GM19035 (cell line): Measurements from ENCODE around the gene CDIPT.

Experiments
- ATAC-seq: cut with Tn5 transposase; IDR thresholded peaks from one replicate; pipeline ENCODE4 v1.9.1; 2021; ENCODE audit not compliant: unreplicated experiment

CDIPT gene

GRCh38 chr16:29811896-29812665 is 50.9 kb downstream of the CDIPT start, which contains the start of gene PRRT2:
PRRT2 (plus strand) TSS chr16:29812193; CDS start chr16:29813055, 862 bp downstream.
- no peak for ATAC-seq

- peak; percentile 32 for ATAC-seq
These were observed 51.7 kb downstream of the CDIPT start for GRCh38 chr16:29811170-29811895.

GRCh38 chr16:29810699-29811169 is 52.3 kb downstream of the CDIPT start:
- no peak for ATAC-seq

GRCh38 chr16:29809850-29810698 is 53.0 kb downstream of the CDIPT start:
- no peak for ATAC-seq

GRCh38 chr16:29809031-29809747 is 53.8 kb downstream of the CDIPT start:
- ATAC-seq: no peak
